ENCODE results near the gene FAM120AOS.

DNA sequence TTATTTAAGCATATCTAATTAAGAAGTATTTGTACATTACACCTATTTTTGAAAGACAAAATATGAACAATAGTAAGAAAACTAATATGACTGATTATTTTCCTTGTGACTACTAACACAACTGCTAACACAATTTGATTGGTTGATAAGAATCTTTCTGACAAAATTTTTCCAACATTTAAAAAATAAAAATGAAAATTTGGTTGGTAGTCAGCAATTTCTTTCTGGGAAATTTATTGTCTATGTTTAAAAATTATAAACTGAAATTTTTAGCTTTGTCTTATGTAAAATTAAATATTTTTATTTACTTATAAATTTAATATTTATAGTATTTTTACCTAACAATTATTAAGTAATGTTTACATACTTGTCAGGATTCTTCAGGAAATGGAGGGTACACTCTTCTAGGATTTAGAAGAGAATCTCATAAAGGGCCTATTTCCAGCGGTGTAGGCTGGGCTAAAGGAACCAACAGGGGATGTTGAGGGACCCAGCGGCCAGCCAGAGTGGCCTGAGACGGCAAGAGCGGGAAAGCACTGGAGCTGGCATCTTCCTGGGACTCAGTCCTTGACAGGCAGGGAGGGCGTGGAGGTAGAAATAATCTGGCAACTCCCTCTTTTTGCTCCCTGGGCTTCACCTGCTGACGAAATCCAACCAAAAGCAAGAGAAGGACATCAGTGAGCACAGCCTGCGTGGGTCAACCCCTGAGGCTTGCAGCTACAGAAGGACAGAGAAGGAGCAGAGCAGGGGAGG lies 16.6 kb downstream of the FAM120AOS start:
- TF ChIP-seq, protein P1, sequence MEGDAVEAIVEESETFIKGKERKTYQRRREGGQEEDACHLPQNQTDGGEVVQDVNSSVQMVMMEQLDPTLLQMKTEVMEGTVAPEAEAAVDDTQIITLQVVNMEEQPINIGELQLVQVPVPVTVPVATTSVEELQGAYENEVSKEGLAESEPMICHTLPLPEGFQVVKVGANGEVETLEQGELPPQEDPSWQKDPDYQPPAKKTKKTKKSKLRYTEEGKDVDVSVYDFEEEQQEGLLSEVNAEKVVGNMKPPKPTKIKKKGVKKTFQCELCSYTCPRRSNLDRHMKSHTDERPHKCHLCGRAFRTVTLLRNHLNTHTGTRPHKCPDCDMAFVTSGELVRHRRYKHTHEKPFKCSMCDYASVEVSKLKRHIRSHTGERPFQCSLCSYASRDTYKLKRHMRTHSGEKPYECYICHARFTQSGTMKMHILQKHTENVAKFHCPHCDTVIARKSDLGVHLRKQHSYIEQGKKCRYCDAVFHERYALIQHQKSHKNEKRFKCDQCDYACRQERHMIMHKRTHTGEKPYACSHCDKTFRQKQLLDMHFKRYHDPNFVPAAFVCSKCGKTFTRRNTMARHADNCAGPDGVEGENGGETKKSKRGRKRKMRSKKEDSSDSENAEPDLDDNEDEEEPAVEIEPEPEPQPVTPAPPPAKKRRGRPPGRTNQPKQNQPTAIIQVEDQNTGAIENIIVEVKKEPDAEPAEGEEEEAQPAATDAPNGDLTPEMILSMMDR (IDR thresholded peaks at IDR 0.05; ENCODE audit: insufficient read depth, low read length, poor library complexity, severe bottlenecking) = no peak
- no peak for TF ChIP-seq EZH2phosphoT487 (conservative IDR thresholded peaks at IDR 0.05; ENCODE audit: low read length)
